IPS-18c (cell line): ENCODE results near the gene FILIP1L.

Source experiments
- H3K4me3 ChIP-seq: 2 replicates; pipeline ENCODE4 v1.7.0; 2013; ENCODE audit warnings: low read depth, mild to moderate bottlenecking, low read length, moderate library complexity; ENCODE audit not compliant: insufficient read depth
- H3K9me3 ChIP-seq: one replicate; pipeline ENCODE4 v1.6.1; 2013; ENCODE audit warnings: mild to moderate bottlenecking, low read length, moderate library complexity; ENCODE audit not compliant: control insufficient read depth, insufficient read depth

The FILIP1L gene

GRCh38 chr3:100010087-100010417, 104.2 kb downstream of the FILIP1L start:
- Histone ChIP-seq H3K9me3 (no peaks in the 10 kb centered on the region), H3K4me3 (no peak overlapping the region)

- H3K9me3 ChIP-seq: no peaks in the 10 kb centered on the region
- no peak overlapping the region for H3K4me3 ChIP-seq
Observed at GRCh38 chr3:100009276-100010086, 104.8 kb downstream of the FILIP1L start.

- Histone ChIP-seq H3K4me3 (no peak overlapping the region), H3K9me3 (no peaks in the 10 kb centered on the region)
Observed at GRCh38 chr3:100008081-100008698, 106.1 kb downstream of the FILIP1L start.

- no peak overlapping the region for H3K4me3 ChIP-seq
- H3K9me3 ChIP-seq: no peaks in the 10 kb centered on the region
Observed at GRCh38 chr3:100007313-100007712, 107.0 kb downstream of the FILIP1L start.

GRCh38 chr3:100006570-100007271, 107.6 kb downstream of the FILIP1L start:
- no peak overlapping the region for H3K4me3 ChIP-seq
- no peaks in the 10 kb centered on the region for H3K9me3 ChIP-seq

- Histone ChIP-seq H3K4me3 (no peak overlapping the region), H3K9me3 (no peaks in the 10 kb centered on the region)
Observed at GRCh38 chr3:100005665-100006393, 108.5 kb downstream of the FILIP1L start.

- H3K9me3 ChIP-seq: no peaks in the 10 kb centered on the region
- no peak overlapping the region for H3K4me3 ChIP-seq
Observed at GRCh38 chr3:100004931-100005330, 109.4 kb downstream of the FILIP1L start.

- Histone ChIP-seq H3K9me3 (no peaks in the 10 kb centered on the region), H3K4me3 (no peak overlapping the region)
Observed at GRCh38 chr3:100003609-100004503, 110.4 kb downstream of the FILIP1L start.

- Histone ChIP-seq H3K9me3 (no peaks in the 10 kb centered on the region), H3K4me3 (no peak overlapping the region)
Observed at GRCh38 chr3:100002599-100003350, 111.5 kb downstream of the FILIP1L start.

GRCh38 chr3:100001526-100002270, 112.6 kb downstream of the FILIP1L start:
- Histone ChIP-seq H3K4me3 (no peak overlapping the region), H3K9me3 (no peaks in the 10 kb centered on the region)

- Histone ChIP-seq H3K9me3 (no peaks in the 10 kb centered on the region), H3K4me3 (no peak overlapping the region)
Observed at GRCh38 chr3:100001083-100001482, 113.2 kb downstream of the FILIP1L start.

GRCh38 chr3:99999536-99999935, 114.8 kb downstream of the FILIP1L start:
- H3K9me3 ChIP-seq: peaks cover under 1% of the 10 kb centered on the region
- no peak overlapping the region for H3K4me3 ChIP-seq

- Histone ChIP-seq H3K4me3 (no peak overlapping the region), H3K9me3 (peaks cover 2% of the 10 kb centered on the region)
Observed at GRCh38 chr3:99997293-99997692, 117.0 kb downstream of the FILIP1L start.

GRCh38 chr3:99990179-99990578, 124.1 kb downstream of the FILIP1L start:
- Histone ChIP-seq H3K4me3 (no peak overlapping the region), H3K9me3 (peaks cover 2% of the 10 kb centered on the region)

- H3K9me3 ChIP-seq: no peaks in the 10 kb centered on the region
- no peak overlapping the region for H3K4me3 ChIP-seq
Observed at GRCh38 chr3:99984668-99985067, 129.6 kb downstream of the FILIP1L start.
